ENCODE results near the gene LHX3.

The LHX3 gene

DNA sequence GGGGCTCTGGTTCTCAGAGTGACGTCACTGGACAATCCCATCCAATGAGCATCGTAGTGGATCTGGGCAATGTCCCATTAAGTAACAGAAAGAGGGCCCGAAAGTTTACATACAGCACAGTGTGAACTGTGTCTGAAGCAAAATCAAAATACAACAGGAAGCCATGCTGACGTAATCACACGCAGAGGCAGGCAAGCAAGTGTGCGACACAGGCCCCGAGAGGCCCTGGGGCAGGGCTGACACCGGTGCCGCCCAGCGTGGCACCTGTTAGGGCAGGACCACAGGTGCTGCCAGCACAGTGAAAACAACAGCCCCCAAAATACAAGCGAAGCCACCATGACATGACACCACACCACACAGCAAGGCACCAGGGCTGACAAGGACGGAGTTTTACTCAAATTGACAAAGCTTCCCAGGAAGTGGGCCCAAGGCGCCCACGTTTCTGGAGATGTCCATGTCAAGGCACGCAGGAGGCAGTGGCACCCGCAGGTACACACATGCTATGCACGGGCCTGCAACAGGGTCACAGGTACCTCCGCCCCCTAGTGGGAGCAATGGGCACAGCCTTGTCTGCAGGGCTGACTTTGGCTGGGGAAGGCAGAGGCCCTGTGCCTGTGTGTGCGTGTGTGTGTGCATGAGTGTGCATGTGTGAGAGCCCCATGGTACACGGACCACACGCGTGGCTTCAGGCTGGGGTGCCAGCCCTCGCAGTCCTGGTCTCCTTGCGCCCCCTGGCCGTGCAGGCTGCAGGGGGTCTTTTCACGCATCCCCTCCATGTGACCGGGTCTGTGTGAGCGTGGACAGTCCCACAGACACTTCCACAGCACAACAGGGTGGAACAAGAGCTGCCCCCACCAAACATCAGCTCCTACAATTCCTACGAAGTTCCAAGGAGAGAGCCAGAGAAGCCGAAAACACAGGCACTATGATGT lies 21.1 kb upstream of the LHX3 start:
- Histone ChIP-seq H3K27me3 (ENCODE audit: insufficient read depth, poor library complexity, severe bottlenecking) (no peaks in the 10 kb centered on the region), H3K4me3 (replicated peaks; ENCODE audit: insufficient read depth, low read length) (no peak overlapping the region), H3K27ac (replicated peaks) (no peak overlapping the region)
- TF ChIP-seq, protein P1, sequence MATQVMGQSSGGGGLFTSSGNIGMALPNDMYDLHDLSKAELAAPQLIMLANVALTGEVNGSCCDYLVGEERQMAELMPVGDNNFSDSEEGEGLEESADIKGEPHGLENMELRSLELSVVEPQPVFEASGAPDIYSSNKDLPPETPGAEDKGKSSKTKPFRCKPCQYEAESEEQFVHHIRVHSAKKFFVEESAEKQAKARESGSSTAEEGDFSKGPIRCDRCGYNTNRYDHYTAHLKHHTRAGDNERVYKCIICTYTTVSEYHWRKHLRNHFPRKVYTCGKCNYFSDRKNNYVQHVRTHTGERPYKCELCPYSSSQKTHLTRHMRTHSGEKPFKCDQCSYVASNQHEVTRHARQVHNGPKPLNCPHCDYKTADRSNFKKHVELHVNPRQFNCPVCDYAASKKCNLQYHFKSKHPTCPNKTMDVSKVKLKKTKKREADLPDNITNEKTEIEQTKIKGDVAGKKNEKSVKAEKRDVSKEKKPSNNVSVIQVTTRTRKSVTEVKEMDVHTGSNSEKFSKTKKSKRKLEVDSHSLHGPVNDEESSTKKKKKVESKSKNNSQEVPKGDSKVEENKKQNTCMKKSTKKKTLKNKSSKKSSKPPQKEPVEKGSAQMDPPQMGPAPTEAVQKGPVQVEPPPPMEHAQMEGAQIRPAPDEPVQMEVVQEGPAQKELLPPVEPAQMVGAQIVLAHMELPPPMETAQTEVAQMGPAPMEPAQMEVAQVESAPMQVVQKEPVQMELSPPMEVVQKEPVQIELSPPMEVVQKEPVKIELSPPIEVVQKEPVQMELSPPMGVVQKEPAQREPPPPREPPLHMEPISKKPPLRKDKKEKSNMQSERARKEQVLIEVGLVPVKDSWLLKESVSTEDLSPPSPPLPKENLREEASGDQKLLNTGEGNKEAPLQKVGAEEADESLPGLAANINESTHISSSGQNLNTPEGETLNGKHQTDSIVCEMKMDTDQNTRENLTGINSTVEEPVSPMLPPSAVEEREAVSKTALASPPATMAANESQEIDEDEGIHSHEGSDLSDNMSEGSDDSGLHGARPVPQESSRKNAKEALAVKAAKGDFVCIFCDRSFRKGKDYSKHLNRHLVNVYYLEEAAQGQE (IDR thresholded peaks at IDR 0.05; ENCODE audit: insufficient replicate concordance, low read depth), result no peak
- TF ChIP-seq, protein P2, sequence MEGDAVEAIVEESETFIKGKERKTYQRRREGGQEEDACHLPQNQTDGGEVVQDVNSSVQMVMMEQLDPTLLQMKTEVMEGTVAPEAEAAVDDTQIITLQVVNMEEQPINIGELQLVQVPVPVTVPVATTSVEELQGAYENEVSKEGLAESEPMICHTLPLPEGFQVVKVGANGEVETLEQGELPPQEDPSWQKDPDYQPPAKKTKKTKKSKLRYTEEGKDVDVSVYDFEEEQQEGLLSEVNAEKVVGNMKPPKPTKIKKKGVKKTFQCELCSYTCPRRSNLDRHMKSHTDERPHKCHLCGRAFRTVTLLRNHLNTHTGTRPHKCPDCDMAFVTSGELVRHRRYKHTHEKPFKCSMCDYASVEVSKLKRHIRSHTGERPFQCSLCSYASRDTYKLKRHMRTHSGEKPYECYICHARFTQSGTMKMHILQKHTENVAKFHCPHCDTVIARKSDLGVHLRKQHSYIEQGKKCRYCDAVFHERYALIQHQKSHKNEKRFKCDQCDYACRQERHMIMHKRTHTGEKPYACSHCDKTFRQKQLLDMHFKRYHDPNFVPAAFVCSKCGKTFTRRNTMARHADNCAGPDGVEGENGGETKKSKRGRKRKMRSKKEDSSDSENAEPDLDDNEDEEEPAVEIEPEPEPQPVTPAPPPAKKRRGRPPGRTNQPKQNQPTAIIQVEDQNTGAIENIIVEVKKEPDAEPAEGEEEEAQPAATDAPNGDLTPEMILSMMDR (IDR thresholded peaks at IDR 0.05; ENCODE audit: insufficient read depth, low read length), result peak; percentile 91
- 0 out of 2 replicates have a peak, but pooled peaks have one; percentile 5 for TF ChIP-seq POLR2AphosphoS5 (IDR thresholded peaks at IDR 0.05; ENCODE audit: low read depth)
- DNase-seq (ENCODE audit: low read depth in 1 of 2, low spot score in 1 of 2), result peak; percentile 50 to 78

DNA sequence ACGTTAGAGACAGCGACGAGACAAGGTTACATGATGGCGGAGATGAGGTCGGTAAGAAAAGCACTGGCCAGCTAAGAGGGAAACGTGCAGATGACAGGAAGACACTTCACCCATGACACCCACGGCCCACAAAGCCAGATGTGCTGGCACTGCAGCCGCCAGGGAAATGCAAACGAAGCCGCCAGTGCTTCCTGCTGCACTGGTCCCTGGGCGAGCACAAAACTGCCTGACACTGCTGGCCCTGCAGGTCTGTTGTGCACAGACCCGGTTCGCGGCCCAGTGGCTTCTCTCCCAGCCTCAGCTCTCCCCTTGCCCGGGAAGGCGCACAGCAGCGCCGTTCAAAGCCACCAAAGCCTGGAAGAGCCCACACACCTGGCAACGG lies 20.4 kb upstream of the LHX3 start:
- Histone ChIP-seq H3K4me3 (replicated peaks; ENCODE audit: insufficient read depth, low read length) (no peak overlapping the region), H3K27ac (replicated peaks) (no peak overlapping the region), H3K27me3 (ENCODE audit: insufficient read depth, poor library complexity, severe bottlenecking) (no peaks in the 10 kb centered on the region)
- TF ChIP-seq, protein P2 (IDR thresholded peaks at IDR 0.05; ENCODE audit: insufficient read depth, low read length), result no peak
- no peak for TF ChIP-seq GABPA (IDR thresholded peaks at IDR 0.05; ENCODE audit: low read depth)
- TF ChIP-seq, protein P1 (IDR thresholded peaks at IDR 0.05; ENCODE audit: insufficient replicate concordance, low read depth), result no peak
- TF ChIP-seq SPI1 (IDR thresholded peaks at IDR 0.05; ENCODE audit: borderline replicate concordance, low read depth), result no peak
- no peak for TF ChIP-seq POLR2AphosphoS5 (IDR thresholded peaks at IDR 0.05; ENCODE audit: low read depth)
- no peak for DNase-seq (ENCODE audit: low read depth in 1 of 2, low spot score in 1 of 2)

DNA sequence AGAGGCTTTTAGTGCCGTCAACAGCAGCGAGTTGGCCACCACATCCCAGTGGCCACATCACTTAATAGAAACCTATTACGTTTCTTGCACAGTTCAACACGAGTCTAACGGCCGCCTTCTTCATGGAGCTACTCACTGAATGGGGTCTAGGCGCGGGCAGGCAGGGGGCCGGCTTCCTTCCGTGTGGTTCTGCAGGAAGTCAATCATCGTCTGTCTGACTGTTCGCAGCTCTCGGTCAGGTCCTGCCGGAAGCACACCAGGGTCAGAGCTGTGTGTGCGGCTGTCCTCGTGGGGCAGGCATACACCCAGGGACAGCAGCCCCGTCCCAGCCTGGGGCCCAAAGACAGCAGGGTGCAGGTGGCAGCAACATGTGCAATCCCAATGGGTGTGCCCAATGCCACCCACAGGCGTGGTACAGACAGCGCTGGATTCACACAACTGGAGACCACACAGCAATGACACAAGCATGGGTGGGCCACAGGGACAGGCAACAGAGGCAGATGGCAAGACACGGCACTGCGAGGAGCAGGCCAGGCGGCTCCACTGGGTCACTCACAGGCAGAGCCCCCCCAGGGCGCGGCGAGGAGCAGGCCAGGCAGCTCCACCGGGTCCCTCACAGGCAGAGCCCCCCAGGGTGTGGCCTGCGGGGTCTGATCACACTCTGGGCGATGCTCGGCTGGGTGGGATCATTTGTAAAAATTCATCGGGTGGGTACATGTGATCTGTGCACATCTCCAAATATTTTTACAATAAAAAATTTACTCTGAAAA lies 19.1 kb upstream of the LHX3 start:
- TF ChIP-seq GABPA (IDR thresholded peaks at IDR 0.05; ENCODE audit: low read depth) (no peak), SPI1 (IDR thresholded peaks at IDR 0.05; ENCODE audit: borderline replicate concordance, low read depth) (no peak), POLR2AphosphoS5 (IDR thresholded peaks at IDR 0.05; ENCODE audit: low read depth) (no peak)
- TF ChIP-seq, protein P2 (IDR thresholded peaks at IDR 0.05; ENCODE audit: insufficient read depth, low read length), result no peak
- TF ChIP-seq, protein P1 (IDR thresholded peaks at IDR 0.05; ENCODE audit: insufficient replicate concordance, low read depth), result no peak
- no peak overlapping the region for H3K4me3 ChIP-seq (replicated peaks; ENCODE audit: insufficient read depth, low read length)
- H3K27ac ChIP-seq (replicated peaks), result no peak overlapping the region
- no peaks in the 10 kb centered on the region for H3K27me3 ChIP-seq (ENCODE audit: insufficient read depth, poor library complexity, severe bottlenecking)
- DNase-seq (ENCODE audit: low read depth in 1 of 2, low spot score in 1 of 2), result no peak
